Measurements from ENCODE around the gene MYO1D.

DNA sequence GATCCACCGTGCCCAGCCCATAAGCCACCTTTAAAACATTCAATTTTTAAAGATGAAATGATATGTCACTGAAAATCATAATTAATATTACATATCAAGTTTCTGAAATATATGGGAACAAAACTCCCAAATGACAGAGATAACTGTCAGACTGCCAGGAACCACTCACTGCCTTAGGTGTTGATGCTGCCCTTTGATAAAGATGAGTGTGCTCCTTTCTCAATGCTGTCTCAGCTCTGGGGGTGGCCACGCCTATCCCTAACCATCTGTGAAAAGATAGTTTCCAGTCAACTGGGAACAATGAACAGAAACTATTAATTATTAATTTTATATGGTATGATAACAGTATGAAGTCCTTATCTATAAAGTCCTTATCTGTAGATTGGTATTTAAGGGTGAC, 177.7 kb downstream of the MYO1D start:
- TF ChIP-seq, protein P1, sequence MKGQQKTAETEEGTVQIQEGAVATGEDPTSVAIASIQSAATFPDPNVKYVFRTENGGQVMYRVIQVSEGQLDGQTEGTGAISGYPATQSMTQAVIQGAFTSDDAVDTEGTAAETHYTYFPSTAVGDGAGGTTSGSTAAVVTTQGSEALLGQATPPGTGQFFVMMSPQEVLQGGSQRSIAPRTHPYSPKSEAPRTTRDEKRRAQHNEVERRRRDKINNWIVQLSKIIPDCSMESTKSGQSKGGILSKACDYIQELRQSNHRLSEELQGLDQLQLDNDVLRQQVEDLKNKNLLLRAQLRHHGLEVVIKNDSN (IDR thresholded peaks at IDR 0.05) = no peak
- TF ChIP-seq EP300 (IDR thresholded peaks at IDR 0.05; ENCODE audit: borderline replicate concordance) = no peak

Data from Ishikawa (cell line).